ENCODE measurements around the gene ING1.
"Not testable (repeated sequence)": the region's sequence is repeated elsewhere in the genome, so short reads cannot be mapped to it uniquely, and the experiment has no call there.

Gene ING1

GRCh38 chr13:110696776-110697175 lies 16.7 kb upstream of the ING1 start:
- no peak for DNase-seq

- no peak for DNase-seq
Measured at GRCh38 chr13:110697842-110698241, 15.7 kb upstream of the ING1 start.

- DNase-seq = no peak
Measured at GRCh38 chr13:110698689-110699088, 14.8 kb upstream of the ING1 start.

GRCh38 chr13:110699148-110700145 lies 14.1 kb upstream of the ING1 start:
- DNase-seq = no peak

GRCh38 chr13:110700186-110700585 lies 13.3 kb upstream of the ING1 start:
- no peak for DNase-seq

- no peak for DNase-seq
Measured at GRCh38 chr13:110700641-110701040, 12.9 kb upstream of the ING1 start.

GRCh38 chr13:110701061-110701460 lies 12.4 kb upstream of the ING1 start:
- not testable (repeated sequence) for DNase-seq

- no peak for DNase-seq
Measured at GRCh38 chr13:110702089-110702488, 11.4 kb upstream of the ING1 start.

- no peak for DNase-seq
Measured at GRCh38 chr13:110702591-110703526, 10.6 kb upstream of the ING1 start.

GRCh38 chr13:110705356-110705825 lies 8.1 kb upstream of the ING1 start:
- no peak for DNase-seq

- DNase-seq = peak; percentile 97
Measured at GRCh38 chr13:110705826-110706569, 7.5 kb upstream of the ING1 start, which contains the start of gene CARS2. Gene CARS2 (minus strand): TSS chr13:110706116. CDS start chr13:110706093, 23 bp downstream.

- no peak for DNase-seq
Measured at GRCh38 chr13:110706570-110707372, 6.7 kb upstream of the ING1 start.

- DNase-seq = peak; percentile 96
Measured at GRCh38 chr13:110712081-110712848, 1.2 kb upstream of the ING1 start.

GRCh38 chr13:110712849-110713641 lies 455 bp upstream of the ING1 start:
- DNase-seq = peak; percentile 100

- peak; percentile 50 for DNase-seq
Measured at GRCh38 chr13:110713981-110714796, 689 bp downstream of the ING1 start.

GRCh38 chr13:110714797-110715394 lies 1.4 kb downstream of the ING1 start:
- DNase-seq = peak; percentile 73

GRCh38 chr13:110715395-110716246 lies 2.1 kb downstream of the ING1 start:
- peak; percentile 100 for DNase-seq

GRCh38 chr13:110716247-110716515 lies 2.7 kb downstream of the ING1 start:
- no peak for DNase-seq
